Femur (tissue), 1 donor: ENCODE results near the gene TPST2.

ENCODE experiments used
- DNase-seq: peaks from one replicate; pipeline ENCODE4 v3.0.0-alpha.2; 2017

Gene TPST2

GRCh38 chr22:26553056-26553752, 36.7 kb downstream of the TPST2 start:
- no peak for DNase-seq

- DNase-seq, result no peak
These were observed 37.5 kb downstream of the TPST2 start for GRCh38 chr22:26552466-26552865.

GRCh38 chr22:26551568-26551967, 38.4 kb downstream of the TPST2 start:
- DNase-seq, result no peak

GRCh38 chr22:26550498-26551033, 39.4 kb downstream of the TPST2 start:
- peak; percentile 52 for DNase-seq

- no peak for DNase-seq
These were observed 39.9 kb downstream of the TPST2 start for GRCh38 chr22:26549902-26550497.

- no peak for DNase-seq
These were observed 40.9 kb downstream of the TPST2 start for GRCh38 chr22:26548984-26549383.

- DNase-seq, result no peak
These were observed 41.6 kb downstream of the TPST2 start for GRCh38 chr22:26548303-26548702.

GRCh38 chr22:26547837-26548236, 42.1 kb downstream of the TPST2 start:
- no peak for DNase-seq

GRCh38 chr22:26547426-26547825, 42.5 kb downstream of the TPST2 start:
- no peak for DNase-seq

GRCh38 chr22:26546282-26546681, 43.6 kb downstream of the TPST2 start:
- DNase-seq, result no peak

GRCh38 chr22:26545827-26546226, 44.1 kb downstream of the TPST2 start:
- no peak for DNase-seq

- no peak for DNase-seq
These were observed 44.5 kb downstream of the TPST2 start for GRCh38 chr22:26545385-26545784.

- DNase-seq, result no peak
These were observed 45.4 kb downstream of the TPST2 start for GRCh38 chr22:26544489-26544888.

- peak; percentile 31 for DNase-seq
These were observed 47.1 kb downstream of the TPST2 start for GRCh38 chr22:26542831-26543230.

- DNase-seq, result no peak
These were observed 48.6 kb downstream of the TPST2 start for GRCh38 chr22:26541167-26541819.

GRCh38 chr22:26540119-26540518, 49.8 kb downstream of the TPST2 start:
- DNase-seq, result no peak

GRCh38 chr22:26536762-26537134, 53.2 kb downstream of the TPST2 start:
- DNase-seq, result no peak

- no peak for DNase-seq
These were observed 53.7 kb downstream of the TPST2 start for GRCh38 chr22:26536056-26536761.

GRCh38 chr22:26535603-26535908, 54.4 kb downstream of the TPST2 start:
- DNase-seq, result no peak

GRCh38 chr22:26534874-26535602, 54.9 kb downstream of the TPST2 start:
- no peak for DNase-seq

GRCh38 chr22:26534171-26534855, 55.6 kb downstream of the TPST2 start:
- no peak for DNase-seq

GRCh38 chr22:26529345-26529744, 60.6 kb downstream of the TPST2 start:
- DNase-seq, result no peak
